Activated T-helper 2 cell treated with anti-CD3 and anti-CD28 coated beads, Interferon-gamma antibody, Interleukin-2, Interleukin-4, amounts not matched to agents 10 μg/mL and 5 μg/mL and 100 μg/mL, durations not matched to agents 14 hours and 24 hours and 36 hours (primary cell): ENCODE results near the gene SYNPO. TPM values are rescaled to one million over a fixed set of nuclear protein-coding genes. Genes with fewer than 3 reads are reported as not detected.

Source experiments
- DNase-seq: peaks from one replicate; pipeline ENCODE4 v3.0.0; 2021; ENCODE audit warnings: low spot score
- H3K27ac Mint-ChIP-seq: one replicate; pipeline ENCODE4 v1.8.0; 2021; ENCODE audit warnings: mixed read lengths
- H3K27me3 Mint-ChIP-seq: one replicate; pipeline ENCODE4 v1.8.0; 2021; ENCODE audit warnings: low read depth, mixed read lengths
- H3K36me3 Mint-ChIP-seq: one replicate; pipeline ENCODE4 v1.8.0; 2021; ENCODE audit warnings: low read depth, mixed read lengths
- H3K4me1 Mint-ChIP-seq: one replicate; pipeline ENCODE4 v1.8.0; 2021; ENCODE audit warnings: low read depth, mixed read lengths
- H3K4me3 Mint-ChIP-seq: one replicate; pipeline ENCODE4 v1.8.0; 2021; ENCODE audit warnings: low read depth, mild to moderate bottlenecking, moderate library complexity, mixed read lengths
- H3K9me3 Mint-ChIP-seq: one replicate; pipeline ENCODE4 v1.8.0; 2021; ENCODE audit warnings: mixed read lengths
- intact Hi-C: fragments of 100-400 bp; cut with micrococcal nuclease; formaldehyde crosslinking; loops from one replicate; pipeline ENCODE4 v1.15.1; 2023
- total RNA-seq: library from RNA; stranded (reverse); gene quantifications from 2 replicates; pipeline ENCODE4 v1.2.3, GENCODE V29; 2022

SYNPO gene
- total RNA-seq, 1 donor from 2014 or later: 0.11 TPM

DNA sequence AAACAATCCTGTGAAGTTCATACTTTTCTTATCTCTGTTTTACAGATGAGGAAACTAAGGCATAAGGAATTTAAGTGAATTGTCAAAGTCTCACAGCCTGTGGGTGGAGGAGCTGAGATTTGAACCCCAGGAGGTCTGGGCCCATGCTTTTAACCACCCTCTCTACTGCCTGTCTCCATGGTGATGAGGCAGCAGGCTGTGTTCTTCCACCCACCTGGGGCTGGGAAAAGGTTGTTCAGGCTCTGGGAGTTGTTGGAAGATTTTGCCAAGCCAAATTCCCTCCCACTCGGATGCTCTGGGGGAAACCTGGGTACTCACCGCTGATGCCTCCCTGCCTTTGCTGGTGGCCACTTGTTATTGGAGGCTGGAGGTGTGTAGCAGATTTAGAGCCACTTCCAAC, 18.3 kb upstream of the SYNPO start:
- DNase-seq: no peak
- no peak overlapping the region for H3K4me3 Mint-ChIP-seq
- H3K4me1 Mint-ChIP-seq: peaks cover 17% of the 10 kb centered on the region
- H3K36me3 Mint-ChIP-seq: no peaks in the 10 kb centered on the region
- H3K27ac Mint-ChIP-seq: no peak overlapping the region
- H3K27me3 Mint-ChIP-seq: peaks cover 27% of the 10 kb centered on the region
- H3K9me3 Mint-ChIP-seq: no peaks in the 10 kb centered on the region
- intact Hi-C loops: no loop called here

DNA sequence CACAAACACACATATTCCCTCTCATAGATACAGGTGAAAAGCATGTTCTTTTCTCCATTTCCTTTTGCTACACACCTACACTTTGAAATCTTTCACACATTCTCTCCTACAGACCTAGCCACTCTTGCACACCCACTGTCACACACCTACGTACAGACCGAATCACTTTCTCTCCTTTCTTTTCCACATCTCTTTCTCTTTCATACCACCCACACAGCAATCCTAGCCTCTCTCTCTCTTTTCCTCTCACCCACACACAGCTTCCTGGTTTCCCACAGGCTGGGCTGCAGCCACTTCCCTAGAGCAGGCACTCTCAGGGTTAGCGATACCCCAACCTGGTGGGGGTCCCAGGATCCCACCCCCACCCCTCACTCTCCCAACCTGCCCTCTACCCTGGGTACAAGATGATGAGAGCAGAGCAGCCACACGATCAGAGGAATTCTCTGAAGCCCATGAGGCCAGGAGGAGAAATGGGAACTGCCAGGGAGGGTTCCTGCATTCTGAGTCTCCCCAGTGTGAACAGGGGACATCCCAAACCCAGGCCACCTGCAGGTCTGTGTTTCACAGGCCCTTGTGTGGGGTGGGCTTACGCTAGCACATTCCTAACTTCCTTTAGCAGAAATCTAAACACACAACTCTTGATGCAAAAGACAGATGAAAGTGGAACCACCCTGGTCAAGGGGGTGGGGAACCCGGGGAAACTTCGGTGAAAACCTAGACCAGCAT, 17.1 kb upstream of the SYNPO start:
- Mint-ChIP-seq H3K27me3 (peaks cover 27% of the 10 kb centered on the region), H3K36me3 (no peaks in the 10 kb centered on the region), H3K4me1 (peaks cover 17% of the 10 kb centered on the region), H3K4me3 (no peak overlapping the region), H3K27ac (no peak overlapping the region), H3K9me3 (no peaks in the 10 kb centered on the region)
- intact Hi-C loops: no loop called here
- DNase-seq: no peak

DNA sequence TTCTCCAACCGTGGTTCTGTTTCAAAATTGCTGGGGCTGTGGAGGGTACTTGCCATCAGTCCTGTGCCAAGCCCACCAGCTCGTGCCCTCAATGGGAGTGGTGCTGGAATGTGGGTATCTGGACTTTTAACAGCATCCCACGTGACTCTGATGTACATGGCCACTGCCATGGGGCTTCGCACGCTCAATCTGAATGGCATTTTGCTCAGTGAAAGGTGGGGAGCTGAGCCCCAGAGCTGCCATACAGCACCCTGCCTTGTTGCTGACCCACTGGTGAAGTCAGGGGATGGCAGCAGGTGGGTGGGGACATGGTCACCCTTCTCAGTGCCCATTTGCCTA, 16.6 kb upstream of the SYNPO start:
- H3K27ac Mint-ChIP-seq: no peak overlapping the region
- no peaks in the 10 kb centered on the region for H3K36me3 Mint-ChIP-seq
- H3K9me3 Mint-ChIP-seq: no peaks in the 10 kb centered on the region
- peaks cover 27% of the 10 kb centered on the region for H3K27me3 Mint-ChIP-seq
- intact Hi-C loops: no loop called here
- no peak for DNase-seq
- peaks cover 17% of the 10 kb centered on the region for H3K4me1 Mint-ChIP-seq
- peak overlapping the region; percentile 67 for H3K4me3 Mint-ChIP-seq

DNA sequence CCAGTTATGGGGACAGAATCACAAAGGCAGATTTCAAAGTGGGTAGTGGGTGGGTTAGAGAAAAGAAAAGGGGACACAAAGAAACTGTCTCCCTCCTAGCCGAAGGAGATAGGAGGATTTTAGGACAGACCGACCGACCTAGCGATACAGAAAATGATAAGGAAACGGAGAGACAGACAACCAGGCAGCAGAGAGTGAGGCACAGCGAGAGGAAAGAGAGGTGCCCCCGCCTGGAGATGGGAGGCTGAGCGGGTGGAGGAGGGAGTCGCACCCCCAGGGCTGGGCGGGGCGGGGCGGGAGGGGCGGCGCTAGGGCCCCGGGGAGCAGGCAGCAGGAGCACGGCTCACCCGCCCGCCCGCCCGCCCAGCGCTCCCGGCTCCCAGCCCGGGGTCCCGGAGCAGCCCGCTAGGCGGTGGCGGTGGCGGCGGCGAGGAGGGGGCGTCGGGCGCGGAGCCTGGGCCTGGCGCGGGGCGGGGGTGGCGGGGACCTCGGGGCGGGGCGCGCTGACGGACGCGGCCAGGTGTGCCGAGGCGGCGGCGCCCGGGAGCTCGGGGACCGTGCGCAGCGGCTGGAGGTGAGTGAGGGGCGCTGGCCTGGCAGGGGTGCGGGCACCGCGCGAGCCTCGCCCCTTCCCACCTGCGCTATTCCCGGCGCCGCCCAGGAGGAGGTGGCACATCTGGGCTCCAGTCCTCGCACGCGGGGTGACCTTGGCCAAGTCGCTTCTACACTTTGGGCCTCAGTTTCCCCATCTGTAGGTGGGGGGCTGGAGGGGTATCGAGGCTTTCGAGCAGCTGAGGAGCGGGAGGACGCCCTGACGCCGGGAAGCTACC, 15.9 kb upstream of the SYNPO start:
- no peak overlapping the region for H3K27ac Mint-ChIP-seq
- no peak for DNase-seq
- no peaks in the 10 kb centered on the region for H3K9me3 Mint-ChIP-seq
- H3K36me3 Mint-ChIP-seq: no peaks in the 10 kb centered on the region
- peaks cover 27% of the 10 kb centered on the region for H3K27me3 Mint-ChIP-seq
- H3K4me3 Mint-ChIP-seq: peak overlapping the region; percentile 67
- peaks cover 17% of the 10 kb centered on the region for H3K4me1 Mint-ChIP-seq
- intact Hi-C loops: no loop called here

DNA sequence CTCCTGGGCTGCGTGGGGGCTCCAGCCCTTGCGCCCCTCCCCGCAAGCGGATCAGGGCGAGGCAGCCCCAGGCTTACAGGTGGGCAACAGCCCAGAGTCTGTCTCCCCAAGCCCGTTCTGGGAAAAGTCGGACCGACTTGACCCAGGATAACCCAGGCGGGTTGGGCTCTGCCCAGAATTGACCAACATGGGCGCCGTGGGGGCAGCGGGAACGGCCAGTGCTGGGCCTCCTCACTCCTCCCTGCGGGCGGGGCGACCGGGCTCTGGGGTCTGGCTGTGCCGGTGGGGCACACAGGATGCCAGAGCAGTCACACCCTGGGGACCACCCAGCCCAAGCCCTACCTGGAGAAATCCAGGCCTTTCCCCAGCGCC, 15.3 kb upstream of the SYNPO start:
- Mint-ChIP-seq H3K4me3 (no peak overlapping the region), H3K36me3 (no peaks in the 10 kb centered on the region), H3K27ac (no peak overlapping the region), H3K9me3 (no peaks in the 10 kb centered on the region), H3K4me1 (peaks cover 17% of the 10 kb centered on the region), H3K27me3 (peaks cover 27% of the 10 kb centered on the region)
- DNase-seq: no peak
- intact Hi-C loops: no loop called here

DNA sequence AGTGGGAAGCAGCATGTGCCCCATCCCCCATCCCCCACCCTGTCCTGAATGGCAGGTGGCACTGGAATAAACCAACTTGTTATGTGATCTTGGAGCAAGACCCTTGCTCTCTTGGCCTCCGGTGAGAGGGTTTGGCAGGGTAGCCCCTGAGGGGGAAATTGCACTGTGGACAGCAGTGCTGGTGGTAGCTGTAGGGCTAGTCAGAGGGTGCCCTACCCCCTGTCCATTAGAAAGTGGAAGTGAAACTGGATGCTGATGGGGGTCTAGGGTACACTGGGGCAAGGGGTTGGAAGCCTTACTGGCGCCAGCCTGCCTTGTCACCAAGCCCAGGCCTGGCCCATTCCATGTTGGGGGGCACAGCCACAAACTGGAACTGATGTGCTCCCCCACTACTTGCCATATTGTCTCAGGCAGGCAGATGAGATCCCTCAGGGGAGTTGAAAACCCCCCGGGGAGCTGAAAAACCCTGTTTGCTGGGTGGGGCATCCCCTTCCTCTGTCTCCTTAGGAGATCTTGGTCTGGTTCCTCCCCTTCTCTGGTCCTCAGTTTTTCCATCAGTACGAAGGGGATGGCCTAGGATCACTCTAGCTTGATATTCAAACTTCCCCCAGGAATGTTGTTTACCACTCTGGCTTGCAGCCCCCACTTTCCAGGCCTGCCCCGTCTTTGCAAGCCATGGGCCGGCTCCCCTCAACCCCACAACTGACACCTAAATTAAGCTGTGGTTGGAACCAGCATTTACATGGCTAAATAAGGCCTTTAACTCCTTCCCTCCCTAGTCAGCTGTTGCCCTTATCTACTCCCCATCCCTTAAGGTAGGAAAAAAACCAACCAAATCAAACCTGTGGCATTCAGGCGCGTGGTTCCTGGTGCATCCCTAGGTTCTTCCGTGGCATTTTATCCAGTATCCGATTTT, 14.4 kb upstream of the SYNPO start:
- DNase-seq: no peak
- Mint-ChIP-seq H3K4me3 (no peak overlapping the region), H3K27me3 (peaks cover 27% of the 10 kb centered on the region), H3K27ac (no peak overlapping the region), H3K4me1 (peaks cover 17% of the 10 kb centered on the region), H3K9me3 (no peaks in the 10 kb centered on the region), H3K36me3 (no peaks in the 10 kb centered on the region)
- intact Hi-C loops: no loop called here

DNA sequence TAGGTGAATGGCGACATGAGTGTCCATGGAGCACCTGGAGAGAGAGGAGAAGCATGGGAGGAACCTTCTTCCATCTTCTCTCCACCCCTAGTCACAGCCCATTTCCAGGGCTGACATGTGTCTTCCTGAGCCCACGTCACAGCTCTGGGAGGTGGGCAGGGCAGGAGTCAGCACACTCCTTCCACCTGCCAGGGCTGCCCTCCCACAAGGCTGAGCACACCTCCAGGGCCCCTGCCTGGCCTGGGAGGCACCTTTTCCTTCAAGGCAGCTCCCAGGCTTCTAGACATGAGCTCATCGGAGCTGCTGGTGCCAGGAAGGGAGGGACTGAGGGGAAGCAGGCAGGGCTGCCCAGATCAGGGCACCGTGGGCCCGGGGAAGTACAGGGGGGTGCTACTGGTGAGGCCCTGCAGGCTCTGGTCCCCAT, 13.6 kb upstream of the SYNPO start:
- H3K4me1 Mint-ChIP-seq: peaks cover 17% of the 10 kb centered on the region
- intact Hi-C loops: no loop called here
- H3K27ac Mint-ChIP-seq: no peak overlapping the region
- peaks cover 27% of the 10 kb centered on the region for H3K27me3 Mint-ChIP-seq
- H3K9me3 Mint-ChIP-seq: no peaks in the 10 kb centered on the region
- H3K4me3 Mint-ChIP-seq: no peak overlapping the region
- DNase-seq: no peak
- no peaks in the 10 kb centered on the region for H3K36me3 Mint-ChIP-seq

DNA sequence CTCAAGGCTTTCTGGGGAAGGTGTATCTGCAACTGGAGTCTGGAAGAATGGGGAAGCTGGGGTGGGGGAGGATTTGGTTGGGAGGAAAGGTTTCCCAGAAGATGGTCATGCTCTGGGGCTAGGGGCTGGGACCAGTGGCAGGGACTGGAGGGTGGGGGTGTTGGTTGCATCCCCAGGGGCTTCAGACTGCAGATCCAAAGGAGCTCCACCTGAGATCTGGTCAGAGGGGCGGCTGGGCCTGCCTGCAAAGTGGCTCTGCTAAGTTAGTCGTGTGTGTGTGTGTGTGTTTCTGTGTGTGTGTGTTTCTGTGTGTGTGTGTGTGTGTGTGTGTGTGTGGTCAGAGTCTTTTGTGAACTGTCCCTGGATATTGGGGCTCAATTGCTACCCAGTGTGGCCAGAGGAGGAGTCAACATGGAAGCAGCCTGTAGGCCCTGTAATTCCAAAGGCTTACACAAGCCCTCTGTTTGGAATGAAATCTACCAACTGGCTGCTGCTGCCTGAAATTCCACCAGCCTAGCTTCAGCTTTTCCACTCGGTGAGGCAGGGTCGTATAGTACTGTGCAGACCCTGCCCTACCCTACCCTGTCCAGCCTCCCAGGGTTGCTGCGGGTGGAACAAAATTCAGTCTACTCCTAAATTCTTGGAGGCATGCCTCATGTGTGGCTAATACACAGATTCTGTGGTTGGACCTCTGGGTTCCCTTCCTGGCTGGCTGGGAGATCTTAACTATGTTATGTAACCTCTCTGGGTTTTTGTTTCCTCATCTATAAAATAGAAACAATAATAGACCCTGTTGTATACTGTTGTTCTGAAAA, 12.5 kb upstream of the SYNPO start:
- H3K4me3 Mint-ChIP-seq: no peak overlapping the region
- peaks cover 25% of the 10 kb centered on the region for H3K27me3 Mint-ChIP-seq
- H3K9me3 Mint-ChIP-seq: no peaks in the 10 kb centered on the region
- H3K36me3 Mint-ChIP-seq: no peaks in the 10 kb centered on the region
- DNase-seq: no peak
- H3K27ac Mint-ChIP-seq: no peak overlapping the region
- H3K4me1 Mint-ChIP-seq: peaks cover 13% of the 10 kb centered on the region
- intact Hi-C loops: no loop called here

DNA sequence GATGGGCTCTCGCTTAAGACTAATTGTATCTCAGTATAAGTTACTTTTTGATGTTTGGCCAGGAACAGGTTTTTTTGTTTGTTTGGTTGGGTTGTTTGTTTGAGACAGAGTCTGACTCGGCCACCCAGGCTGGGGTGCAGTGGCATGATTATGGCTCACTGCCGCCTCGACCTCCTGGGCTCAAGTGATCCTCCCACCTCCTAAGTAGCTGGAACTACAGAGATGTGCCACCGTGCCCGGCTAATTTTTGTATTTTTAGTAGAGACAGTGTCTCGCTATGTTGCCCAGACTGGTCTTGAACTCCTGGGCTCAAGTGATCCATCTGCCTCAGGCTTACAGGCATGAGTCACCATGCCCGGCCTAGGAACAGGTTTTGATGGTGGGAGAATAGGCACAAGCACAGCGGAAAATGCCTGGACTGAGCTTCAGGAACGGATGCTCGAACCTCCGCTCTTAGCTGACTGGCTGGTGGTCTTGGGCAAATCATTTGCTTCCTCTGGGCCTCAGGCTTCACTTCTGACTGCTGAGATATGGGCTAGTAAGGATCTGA, 11.4 kb upstream of the SYNPO start:
- intact Hi-C loops: no loop called here
- no peak for DNase-seq
- H3K36me3 Mint-ChIP-seq: no peaks in the 10 kb centered on the region
- no peak overlapping the region for H3K27ac Mint-ChIP-seq
- no peak overlapping the region for H3K4me3 Mint-ChIP-seq
- peaks cover 16% of the 10 kb centered on the region for H3K27me3 Mint-ChIP-seq
- no peaks in the 10 kb centered on the region for H3K9me3 Mint-ChIP-seq
- peaks cover 4% of the 10 kb centered on the region for H3K4me1 Mint-ChIP-seq

DNA sequence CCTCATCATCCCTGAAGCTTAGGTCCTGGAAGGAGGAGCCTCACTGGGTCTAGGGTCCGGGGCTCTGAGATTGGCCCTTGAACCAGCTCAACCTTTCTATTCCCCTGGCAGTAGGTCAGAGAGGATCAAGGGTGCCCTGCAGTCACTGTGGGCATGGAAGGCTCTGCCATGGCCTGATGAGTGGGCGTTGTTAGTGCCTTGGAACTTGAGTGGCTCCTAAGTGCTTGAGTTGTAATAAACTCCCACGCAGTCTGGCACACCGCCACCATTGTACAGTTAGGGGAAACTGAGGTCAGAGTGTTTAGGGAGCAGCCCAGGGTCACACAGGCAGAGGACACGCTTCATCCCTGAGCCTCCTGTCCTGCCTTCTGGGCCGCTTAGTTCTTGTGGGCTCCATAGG, 10.4 kb upstream of the SYNPO start:
- intact Hi-C loops: no loop called here
- H3K4me3 Mint-ChIP-seq: no peak overlapping the region
- DNase-seq: no peak
- H3K4me1 Mint-ChIP-seq: no peaks in the 10 kb centered on the region
- no peaks in the 10 kb centered on the region for H3K9me3 Mint-ChIP-seq
- H3K27me3 Mint-ChIP-seq: peaks cover 12% of the 10 kb centered on the region
- H3K36me3 Mint-ChIP-seq: no peaks in the 10 kb centered on the region
- H3K27ac Mint-ChIP-seq: no peak overlapping the region

DNA sequence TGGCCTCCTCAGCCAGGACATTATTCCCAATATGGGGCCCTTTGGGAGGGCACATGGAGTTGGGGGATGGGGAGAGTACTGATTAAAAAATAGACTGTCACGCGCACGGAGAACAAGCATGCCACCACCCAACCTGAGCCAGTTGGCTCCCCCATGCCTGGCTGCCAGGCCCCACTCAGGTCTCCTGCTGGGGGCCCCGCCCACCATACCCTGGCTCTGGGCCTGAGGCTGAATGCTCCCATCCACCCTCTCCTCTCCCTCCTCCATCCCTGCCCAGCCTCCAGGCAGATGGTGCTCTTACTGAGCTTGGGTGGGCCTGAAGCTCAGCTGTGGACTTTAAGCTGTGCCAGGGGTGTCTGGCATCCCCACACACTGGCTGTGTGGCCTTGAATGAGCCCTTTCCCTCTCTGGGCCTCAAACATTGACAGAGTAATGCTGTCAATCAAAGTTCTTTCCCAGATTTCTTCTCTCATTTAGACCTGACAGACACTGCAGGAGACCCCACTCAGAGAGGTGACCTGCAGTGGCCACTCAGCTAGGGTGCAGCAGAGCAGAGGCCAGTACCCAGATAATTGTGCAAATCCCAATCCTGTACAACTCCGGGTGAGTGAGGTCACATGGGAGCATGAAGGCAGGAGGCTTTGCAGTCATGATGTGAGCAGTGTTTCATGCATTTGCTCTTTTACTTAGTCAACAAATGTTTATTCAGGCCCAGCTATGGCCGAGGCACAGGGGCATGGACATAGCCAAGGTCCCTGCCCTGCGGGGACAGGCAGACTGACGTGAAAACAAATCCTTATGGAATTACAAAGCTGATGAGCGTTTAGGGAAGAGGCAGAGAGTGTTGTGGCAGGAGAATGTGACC, 9.8 kb upstream of the SYNPO start:
- H3K9me3 Mint-ChIP-seq: no peaks in the 10 kb centered on the region
- DNase-seq: no peak
- peaks cover 11% of the 10 kb centered on the region for H3K27me3 Mint-ChIP-seq
- H3K36me3 Mint-ChIP-seq: no peaks in the 10 kb centered on the region
- H3K4me3 Mint-ChIP-seq: no peak overlapping the region
- no peak overlapping the region for H3K27ac Mint-ChIP-seq
- intact Hi-C loops: no loop called here
- H3K4me1 Mint-ChIP-seq: no peaks in the 10 kb centered on the region
